HG03354 (cell line): ENCODE results near the gene ALDH1A1.

ENCODE experiments used
- ATAC-seq: cut with Tn5 transposase; IDR thresholded peaks from one replicate; pipeline ENCODE4 v1.9.1; 2021; ENCODE audit warnings: mild to moderate bottlenecking; ENCODE audit not compliant: unreplicated experiment, poor library complexity, severe bottlenecking

The ALDH1A1 gene

GRCh38 chr9:72980600-72981265, 27.9 kb upstream of the ALDH1A1 start:
- ATAC-seq = no peak

DNA sequence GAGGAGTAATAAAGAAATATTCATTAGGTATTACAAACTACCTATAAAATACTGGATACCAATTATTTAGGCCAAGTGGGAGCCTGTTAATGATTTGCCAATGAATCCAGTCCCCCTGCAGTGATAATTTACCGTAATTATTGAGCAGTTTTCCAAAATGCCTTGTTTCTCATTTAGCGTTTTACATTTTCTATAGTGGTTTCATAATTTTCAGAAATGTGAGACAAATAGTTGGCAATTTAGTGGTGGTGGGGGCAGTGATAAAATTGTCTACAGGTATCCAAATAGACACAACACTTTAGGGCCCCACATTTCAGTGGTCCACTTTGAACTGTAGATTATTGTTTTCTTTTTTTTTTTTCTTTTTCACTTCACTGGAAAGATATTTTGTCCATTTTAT, 27.3 kb upstream of the ALDH1A1 start:
- ATAC-seq = no peak

DNA sequence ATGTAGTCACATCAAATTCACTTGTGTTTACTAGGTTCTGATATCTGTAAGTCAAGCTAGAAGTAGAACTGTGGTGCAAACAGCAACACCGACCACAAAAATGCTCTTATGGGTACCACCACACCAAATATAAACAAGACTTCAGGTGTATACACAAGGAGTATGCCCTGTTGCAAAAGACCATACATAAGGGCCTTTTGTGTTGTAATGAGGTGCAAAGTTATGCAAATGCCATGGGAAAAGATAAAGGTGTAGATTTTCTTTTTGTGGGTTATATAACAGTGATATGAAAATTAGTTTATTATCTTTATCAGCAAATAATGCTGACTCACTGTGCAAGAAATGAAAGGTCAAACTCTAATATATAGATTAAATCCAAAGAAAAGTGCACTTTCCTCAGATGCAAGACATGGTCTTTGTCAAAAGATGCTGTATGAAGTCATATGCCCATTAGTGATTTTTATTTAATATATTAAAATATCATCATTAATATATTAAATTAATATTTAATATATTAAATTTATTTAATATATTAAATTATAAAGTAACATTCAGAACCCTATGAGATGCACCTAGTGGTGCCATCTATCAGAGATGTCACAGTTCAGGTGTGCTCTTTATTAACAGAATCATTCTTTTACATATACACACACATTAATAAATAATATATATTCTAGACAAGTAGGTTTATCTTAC, 26.7 kb upstream of the ALDH1A1 start:
- ATAC-seq = no peak

DNA sequence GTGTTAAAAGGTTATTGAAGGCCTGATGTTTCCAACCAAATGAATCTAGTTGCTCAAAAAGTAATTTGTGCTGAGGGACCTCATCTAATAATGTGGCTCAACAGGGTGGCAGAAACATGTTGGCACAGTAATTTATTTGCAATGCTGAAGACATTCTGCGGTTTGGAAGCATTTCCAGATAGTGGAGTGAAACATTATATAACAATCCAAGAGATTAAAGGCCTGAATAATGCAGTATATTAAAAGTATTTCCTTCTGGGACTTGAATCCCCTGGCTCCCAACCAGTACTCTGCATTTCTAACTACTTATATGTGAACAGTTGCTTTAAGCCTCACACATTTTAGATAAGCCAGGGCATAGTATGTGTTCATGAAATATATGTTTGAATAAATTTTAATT, 25.9 kb upstream of the ALDH1A1 start:
- ATAC-seq = no peak

DNA sequence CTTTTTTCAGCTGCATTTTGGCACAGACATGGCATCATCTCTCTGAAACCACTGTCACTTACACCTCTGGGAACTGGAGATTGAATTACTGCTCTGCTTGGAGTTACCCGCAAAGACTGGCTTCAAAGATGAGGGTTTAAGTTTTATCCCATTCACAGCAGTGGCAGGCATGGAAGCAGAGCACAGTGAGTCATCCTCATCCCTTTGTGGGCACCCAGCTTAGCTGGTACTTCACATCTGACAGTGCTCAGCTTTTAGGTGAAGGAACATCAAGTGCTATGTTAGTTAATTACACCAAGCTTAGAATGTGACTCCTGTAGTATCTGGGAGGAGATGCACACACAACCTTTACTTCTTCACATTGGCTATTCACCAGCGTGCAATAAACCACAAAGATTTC, 24.8 kb upstream of the ALDH1A1 start:
- no peak for ATAC-seq

GRCh38 chr9:72974501-72974900, 21.6 kb upstream of the ALDH1A1 start:
- no peak for ATAC-seq

DNA sequence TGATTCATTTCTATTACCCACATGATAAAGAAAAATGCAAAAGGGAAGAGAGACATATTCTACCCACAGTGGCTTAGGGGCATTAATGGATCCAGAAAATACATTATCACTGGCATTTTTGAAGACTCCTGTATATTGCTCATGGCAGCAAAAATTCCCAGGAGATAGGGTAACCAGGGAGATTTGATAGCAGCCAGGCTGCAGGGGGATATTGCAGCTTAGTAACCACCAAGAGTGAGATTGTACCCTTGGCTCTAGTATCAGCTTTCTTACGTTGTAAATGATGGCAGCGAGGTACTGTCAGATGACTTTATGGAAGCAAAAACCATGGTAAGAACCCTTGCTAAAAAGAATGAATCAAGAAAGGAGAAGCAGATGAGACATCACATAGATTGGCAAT, 19.8 kb upstream of the ALDH1A1 start:
- no peak for ATAC-seq

DNA sequence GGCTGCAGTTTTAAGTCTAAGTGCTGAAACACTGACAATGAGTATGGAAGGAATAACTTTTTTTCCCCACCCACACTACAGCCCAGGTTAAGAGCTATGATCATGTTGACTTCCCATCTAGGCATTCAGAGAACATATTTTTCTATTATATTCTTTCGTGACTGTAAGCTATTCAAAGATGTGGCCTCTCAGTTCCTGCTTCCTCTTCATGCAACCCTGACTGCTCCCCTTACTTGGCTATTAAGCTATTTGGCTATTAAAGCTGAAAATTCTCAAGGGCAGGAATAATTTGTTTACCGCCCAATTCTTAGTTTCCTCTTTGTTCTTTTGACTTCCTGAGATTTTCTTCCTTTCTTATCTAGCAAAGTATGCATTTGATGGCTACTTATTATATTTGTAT, 18.6 kb upstream of the ALDH1A1 start:
- ATAC-seq = no peak

GRCh38 chr9:72960446-72960845, 7.6 kb upstream of the ALDH1A1 start:
- no peak for ATAC-seq

GRCh38 chr9:72958485-72959281, 5.8 kb upstream of the ALDH1A1 start:
- no peak for ATAC-seq

- ATAC-seq = no peak
Measured at GRCh38 chr9:72955571-72955970, 2.7 kb upstream of the ALDH1A1 start.

- ATAC-seq = no peak
Measured at GRCh38 chr9:72955126-72955455, 2.2 kb upstream of the ALDH1A1 start.

DNA sequence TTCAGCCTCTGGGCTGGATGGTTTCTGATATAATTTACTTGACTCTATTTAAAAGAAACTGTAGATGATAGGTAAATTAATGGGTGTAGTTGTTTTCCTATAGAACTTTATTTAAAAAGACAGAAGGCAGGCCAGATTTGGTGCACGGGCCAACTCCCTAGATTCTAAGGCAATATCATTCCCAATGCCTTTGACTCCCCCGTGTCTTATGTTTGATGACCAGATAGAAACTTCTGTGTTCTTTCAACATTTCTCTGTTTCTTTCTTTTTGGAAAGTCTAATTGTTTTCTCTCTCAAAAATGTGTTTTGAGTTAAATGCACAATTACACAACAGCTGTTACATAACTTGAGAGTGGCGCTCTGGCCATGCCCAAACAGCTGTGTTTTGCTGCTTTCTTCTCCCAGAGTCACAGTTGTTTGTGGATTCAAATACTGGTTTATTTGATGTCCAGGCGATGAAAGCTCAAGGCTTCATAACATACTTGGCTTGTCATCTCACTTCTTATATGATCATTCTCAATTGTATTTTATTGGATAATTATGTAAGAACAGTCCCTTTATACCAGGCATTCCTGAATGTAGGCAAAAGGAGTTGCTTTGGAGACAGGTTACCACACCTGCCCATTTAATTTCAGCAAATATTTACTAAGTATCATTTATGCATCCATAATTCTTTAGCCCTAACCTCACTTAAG, 1.7 kb upstream of the ALDH1A1 start:
- no peak for ATAC-seq

DNA sequence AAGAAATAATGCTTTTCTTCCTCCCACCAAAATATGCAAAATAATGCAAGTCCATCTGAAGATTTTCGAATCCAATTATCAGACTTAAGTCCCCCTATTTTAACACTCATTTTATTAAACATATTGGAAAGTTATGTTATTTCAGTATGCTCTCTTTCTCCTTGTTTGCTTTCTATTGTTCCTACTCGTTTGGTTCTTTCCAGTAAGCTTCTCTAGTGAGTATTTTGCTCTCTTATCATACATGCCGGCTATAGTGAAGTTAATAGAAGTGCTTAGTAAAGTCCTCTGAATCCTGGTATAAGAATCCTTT, 517 bp downstream of the ALDH1A1 start:
- no peak for ATAC-seq

GRCh38 chr9:72951520-72952380, 1.1 kb downstream of the ALDH1A1 start:
- no peak for ATAC-seq

- no peak for ATAC-seq
Measured at GRCh38 chr9:72950875-72951442, 1.9 kb downstream of the ALDH1A1 start.

GRCh38 chr9:72949918-72950325, 2.9 kb downstream of the ALDH1A1 start:
- no peak for ATAC-seq

DNA sequence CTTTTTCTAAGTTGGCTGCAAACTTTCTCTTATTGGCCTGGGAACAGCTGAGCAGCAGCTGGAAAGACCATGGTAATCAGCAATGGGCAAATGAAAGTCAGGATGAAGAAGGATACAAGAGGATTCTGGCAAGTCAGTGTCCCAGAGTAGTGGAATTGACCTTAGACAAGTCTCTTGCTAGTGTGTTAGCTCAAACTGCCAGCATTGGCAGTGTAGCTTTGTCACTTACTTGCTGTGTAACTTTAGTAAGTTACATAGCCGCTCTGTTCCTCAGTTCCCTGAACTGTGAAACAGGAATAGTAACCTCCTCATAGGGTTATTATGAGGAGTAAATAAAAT, 3.6 kb downstream of the ALDH1A1 start:
- no peak for ATAC-seq

DNA sequence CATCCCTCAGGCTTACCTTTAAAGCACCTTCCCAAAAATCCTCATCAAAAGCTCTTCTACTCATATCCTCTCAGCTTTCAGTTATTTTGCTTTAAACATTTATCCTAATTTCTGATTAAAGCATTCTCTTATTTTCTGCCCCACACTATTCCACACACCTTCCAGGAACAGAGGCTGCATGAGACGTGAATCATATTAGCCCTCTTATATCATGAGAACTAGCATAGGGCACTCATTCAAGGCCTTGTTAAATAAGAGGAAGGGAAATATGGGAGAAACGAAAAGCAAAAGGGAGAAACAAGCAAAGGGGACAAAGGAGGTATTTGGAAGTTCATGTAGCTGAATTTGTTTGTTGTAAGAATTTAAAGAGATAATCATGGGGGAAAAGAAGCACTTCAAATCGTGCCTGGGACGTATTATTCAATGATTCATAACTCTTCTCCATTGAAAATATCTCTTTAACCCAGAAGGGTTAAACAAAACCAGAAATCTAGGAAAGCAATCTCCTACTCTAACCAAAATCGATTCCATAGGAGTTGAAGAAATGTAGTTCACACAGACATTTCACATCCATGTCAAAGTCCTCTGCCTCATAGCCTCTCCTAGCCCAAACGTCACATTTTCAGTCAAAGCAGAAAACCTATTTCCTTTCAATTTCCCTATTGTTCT, 4.1 kb downstream of the ALDH1A1 start:
- no peak for ATAC-seq
